ENCODE results near the gene HNRNPA2B1.
"Not testable (repeated sequence)": the region's sequence is repeated elsewhere in the genome, so short reads cannot be mapped to it uniquely, and the experiment has no call there.

The HNRNPA2B1 gene

GRCh38 chr7:26179422-26179821 is 21.1 kb downstream of the HNRNPA2B1 start:
- no peak for TF ChIP-seq CTCF (conservative IDR thresholded peaks at IDR 0.05; ENCODE audit: control insufficient read depth, insufficient read depth, low read depth, low read length)
- no peak for DNase-seq (ENCODE audit: low read depth)
- H3K4me3 ChIP-seq (ENCODE audit: control insufficient read depth, low read depth, low read length): no peak overlapping the region

- no peak overlapping the region for H3K4me3 ChIP-seq (ENCODE audit: control insufficient read depth, low read depth, low read length)
- no peak for TF ChIP-seq CTCF (conservative IDR thresholded peaks at IDR 0.05; ENCODE audit: control insufficient read depth, insufficient read depth, low read depth, low read length)
- no peak for DNase-seq (ENCODE audit: low read depth)
Observed at GRCh38 chr7:26178272-26178960, 22.1 kb downstream of the HNRNPA2B1 start.

GRCh38 chr7:26177269-26177668 is 23.3 kb downstream of the HNRNPA2B1 start:
- H3K4me3 ChIP-seq (ENCODE audit: control insufficient read depth, low read depth, low read length); DNase-seq (ENCODE audit: low read depth): not testable (repeated sequence)

GRCh38 chr7:26176696-26177095 is 23.9 kb downstream of the HNRNPA2B1 start:
- not testable (repeated sequence) for H3K4me3 ChIP-seq (ENCODE audit: control insufficient read depth, low read depth, low read length); DNase-seq (ENCODE audit: low read depth)

- not testable (repeated sequence) for DNase-seq (ENCODE audit: low read depth); H3K4me3 ChIP-seq (ENCODE audit: control insufficient read depth, low read depth, low read length)
Observed at GRCh38 chr7:26175903-26176302, 24.6 kb downstream of the HNRNPA2B1 start.

GRCh38 chr7:26172048-26172447 is 28.5 kb downstream of the HNRNPA2B1 start:
- no peak overlapping the region for H3K4me3 ChIP-seq (ENCODE audit: control insufficient read depth, low read depth, low read length)
- DNase-seq (ENCODE audit: low read depth): no peak
- no peak for TF ChIP-seq CTCF (conservative IDR thresholded peaks at IDR 0.05; ENCODE audit: control insufficient read depth, insufficient read depth, low read depth, low read length)

GRCh38 chr7:26171601-26172000 is 28.9 kb downstream of the HNRNPA2B1 start:
- no peak for TF ChIP-seq CTCF (conservative IDR thresholded peaks at IDR 0.05; ENCODE audit: control insufficient read depth, insufficient read depth, low read depth, low read length)
- H3K4me3 ChIP-seq (ENCODE audit: control insufficient read depth, low read depth, low read length): no peak overlapping the region
- DNase-seq (ENCODE audit: low read depth): no peak

GRCh38 chr7:26170663-26171062 is 29.9 kb downstream of the HNRNPA2B1 start:
- no peak for TF ChIP-seq CTCF (conservative IDR thresholded peaks at IDR 0.05; ENCODE audit: control insufficient read depth, insufficient read depth, low read depth, low read length)
- DNase-seq (ENCODE audit: low read depth): no peak

More at GRCh38 chr7:26170663-26171062, 29.9 kb downstream of the HNRNPA2B1 start:
- H3K4me3 ChIP-seq (ENCODE audit: control insufficient read depth, low read depth, low read length): no peak overlapping the region
